ENCODE measurements around the gene HOXA10.

GRCh38 chr7:27185013-27185853 lies 11.1 kb upstream of the HOXA10 start, which contains the start of gene HOXA11:
- no peak for TF ChIP-seq CTCF (conservative IDR thresholded peaks at IDR 0.05 in 1 of 2, IDR thresholded peaks at IDR 0.05 in 1 of 2; ENCODE audit: low read depth in 1 of 2, low read length in 2 of 2)
- TF ChIP-seq EZH2 (IDR thresholded peaks at IDR 0.05; ENCODE audit: low read length, missing control alignments) = peak; percentile 96
